Mammary epithelial cell (primary cell): ENCODE results near the gene PIGK.

Source experiments
- EZH2 ChIP-seq: IDR thresholded peaks from 2 replicates; pipeline ENCODE4 v1.6.1; 2012; ENCODE audit warnings: low read length, inconsistent platforms, borderline replicate concordance
- TF ChIP-seq, protein P1 (sequence below), 2 donors: IDR thresholded peaks in 1 of 2; conservative IDR thresholded peaks in 1 of 2; 2 replicates each; pipeline ENCODE4 v1.5.1; 2011 to 2012; ENCODE audit warnings: inconsistent platforms in 2 of 2, low read length in 2 of 2, mild to moderate bottlenecking in 2 of 2, control low read depth in 1 of 2, low read depth in 1 of 2; ENCODE audit not compliant: insufficient read depth in 1 of 2; ENCODE audit errors: extremely low read depth in 1 of 2

GRCh38 chr1:77076759-77077158 is 142.5 kb downstream of the PIGK start:
- TF ChIP-seq, protein P1, sequence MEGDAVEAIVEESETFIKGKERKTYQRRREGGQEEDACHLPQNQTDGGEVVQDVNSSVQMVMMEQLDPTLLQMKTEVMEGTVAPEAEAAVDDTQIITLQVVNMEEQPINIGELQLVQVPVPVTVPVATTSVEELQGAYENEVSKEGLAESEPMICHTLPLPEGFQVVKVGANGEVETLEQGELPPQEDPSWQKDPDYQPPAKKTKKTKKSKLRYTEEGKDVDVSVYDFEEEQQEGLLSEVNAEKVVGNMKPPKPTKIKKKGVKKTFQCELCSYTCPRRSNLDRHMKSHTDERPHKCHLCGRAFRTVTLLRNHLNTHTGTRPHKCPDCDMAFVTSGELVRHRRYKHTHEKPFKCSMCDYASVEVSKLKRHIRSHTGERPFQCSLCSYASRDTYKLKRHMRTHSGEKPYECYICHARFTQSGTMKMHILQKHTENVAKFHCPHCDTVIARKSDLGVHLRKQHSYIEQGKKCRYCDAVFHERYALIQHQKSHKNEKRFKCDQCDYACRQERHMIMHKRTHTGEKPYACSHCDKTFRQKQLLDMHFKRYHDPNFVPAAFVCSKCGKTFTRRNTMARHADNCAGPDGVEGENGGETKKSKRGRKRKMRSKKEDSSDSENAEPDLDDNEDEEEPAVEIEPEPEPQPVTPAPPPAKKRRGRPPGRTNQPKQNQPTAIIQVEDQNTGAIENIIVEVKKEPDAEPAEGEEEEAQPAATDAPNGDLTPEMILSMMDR (conservative IDR thresholded peaks at IDR 0.05 in 1 of 2, IDR thresholded peaks at IDR 0.05 in 1 of 2; ENCODE audit: extremely low read depth in 1 of 2, insufficient read depth in 1 of 2, low read depth in 1 of 2, low read length in 2 of 2), result no peak
- TF ChIP-seq EZH2, result no peak
